Amygdala (tissue), 56 donors: Measurements from ENCODE around the gene ATP5F1B.
A peak's percentile ranks its signal among the peaks of the same experiment; 100 is the strongest.

Experiments used
- DNase-seq, 56 donors: peaks; one replicate each; lab custom pipeline; 2025; lab: John Stamatoyannopoulos, UW

ATP5F1B gene

GRCh38 chr12:56645717-56646446, at the start of gene ATP5F1B:
Gene ATP5F1B (minus strand): TSS chr12:56645984. CDS start chr12:56645963, 21 bp downstream.
- peak; percentile 41 to 99 (median 92) for DNase-seq

DNA sequence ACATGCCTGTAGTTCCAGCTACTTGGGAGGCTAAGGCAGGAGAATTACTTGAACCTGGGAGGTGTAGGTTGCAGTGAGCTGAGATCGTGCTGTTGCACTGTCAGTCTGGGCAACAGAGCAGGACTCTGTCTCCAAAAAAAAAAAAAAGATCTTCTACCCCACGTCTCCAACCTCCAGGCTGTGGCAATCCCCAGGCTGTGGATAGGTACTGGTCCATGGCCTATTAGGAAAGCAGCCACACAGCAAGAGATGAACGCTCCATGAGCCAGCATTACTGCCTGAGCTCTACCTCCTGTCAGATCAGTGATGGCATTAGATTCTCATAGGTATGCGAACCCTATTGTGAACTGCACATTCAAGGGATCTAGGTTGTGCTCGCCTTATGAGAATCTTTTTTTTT, 48.4 kb upstream of the ATP5F1B start:
- DNase-seq = no peak

DNA sequence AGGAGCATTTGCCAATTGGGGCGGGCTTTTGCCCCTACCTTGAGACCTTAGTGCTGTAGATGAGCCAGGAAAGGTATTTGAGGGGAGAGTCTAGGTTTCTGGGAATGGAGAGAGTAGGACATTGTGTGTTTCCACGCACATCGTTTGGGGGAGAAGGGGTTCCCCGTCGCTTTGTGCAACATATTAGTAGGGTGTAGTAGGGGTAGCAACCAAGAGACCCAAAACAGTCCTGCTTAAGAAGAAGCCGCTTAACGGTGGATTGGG, 43.0 kb upstream of the ATP5F1B start:
- DNase-seq = peak in 3 of 56 donors; percentile 35 to 72 (median 43)

GRCh38 chr12:56688129-56688845, 42.5 kb upstream of the ATP5F1B start, which contains the start of gene PTGES3:
Gene PTGES3 (minus strand): TSS chr12:56688284. CDS start chr12:56687999, 285 bp downstream.
- peak; percentile 75 to 100 (median 93) for DNase-seq

DNA sequence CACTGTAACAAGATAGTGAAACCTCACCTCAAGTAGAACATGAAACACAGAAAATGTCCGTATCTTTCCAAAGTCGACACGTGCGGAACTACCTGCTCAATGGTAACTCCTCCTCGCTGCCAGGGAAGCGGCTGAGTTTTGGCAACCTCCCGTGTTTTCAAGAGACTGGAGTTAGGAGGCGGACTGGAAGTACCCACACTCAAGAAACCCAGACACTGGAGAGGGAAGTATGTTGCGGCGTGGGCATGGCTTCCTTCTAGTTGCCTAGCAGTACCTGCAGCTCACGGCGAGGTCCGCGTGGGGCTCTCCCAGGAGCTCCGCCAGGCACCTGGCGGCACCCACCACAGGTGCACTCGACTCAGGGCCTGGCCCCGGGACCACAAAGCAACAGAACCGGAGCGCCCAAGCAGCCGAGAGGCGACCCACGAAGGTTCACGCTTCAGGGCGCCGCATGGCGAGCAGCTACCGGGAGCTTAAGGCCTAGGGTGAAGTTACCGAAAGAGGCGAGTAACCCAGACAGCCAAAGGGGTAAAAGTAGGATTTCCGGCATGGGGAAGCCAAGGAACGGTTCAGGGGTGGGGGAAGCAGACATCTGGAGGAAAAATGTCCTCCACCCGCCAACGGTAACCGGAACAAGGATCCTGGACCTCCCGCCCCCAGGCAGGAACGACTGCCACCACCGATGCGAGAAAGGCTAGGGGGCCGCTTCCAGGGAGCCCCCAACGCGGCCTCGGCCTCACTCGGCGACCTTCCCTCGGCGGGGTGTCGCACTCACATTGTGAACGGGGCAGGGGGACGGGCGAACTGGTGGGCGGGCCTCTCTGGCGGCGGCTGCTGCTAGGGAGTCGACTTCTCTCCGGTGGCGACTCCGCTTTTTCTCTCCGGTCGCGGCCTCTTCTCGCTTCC, 41.7 kb upstream of the ATP5F1B start:
- DNase-seq = peak in 44 of 56 donors; percentile 8 to 74 (median 38)

GRCh38 chr12:56684745-56685359, 39.1 kb upstream of the ATP5F1B start:
- peak in 1 of 56 donors; percentile 6 for DNase-seq

GRCh38 chr12:56682323-56682722, 36.5 kb upstream of the ATP5F1B start:
- no peak for DNase-seq

DNA sequence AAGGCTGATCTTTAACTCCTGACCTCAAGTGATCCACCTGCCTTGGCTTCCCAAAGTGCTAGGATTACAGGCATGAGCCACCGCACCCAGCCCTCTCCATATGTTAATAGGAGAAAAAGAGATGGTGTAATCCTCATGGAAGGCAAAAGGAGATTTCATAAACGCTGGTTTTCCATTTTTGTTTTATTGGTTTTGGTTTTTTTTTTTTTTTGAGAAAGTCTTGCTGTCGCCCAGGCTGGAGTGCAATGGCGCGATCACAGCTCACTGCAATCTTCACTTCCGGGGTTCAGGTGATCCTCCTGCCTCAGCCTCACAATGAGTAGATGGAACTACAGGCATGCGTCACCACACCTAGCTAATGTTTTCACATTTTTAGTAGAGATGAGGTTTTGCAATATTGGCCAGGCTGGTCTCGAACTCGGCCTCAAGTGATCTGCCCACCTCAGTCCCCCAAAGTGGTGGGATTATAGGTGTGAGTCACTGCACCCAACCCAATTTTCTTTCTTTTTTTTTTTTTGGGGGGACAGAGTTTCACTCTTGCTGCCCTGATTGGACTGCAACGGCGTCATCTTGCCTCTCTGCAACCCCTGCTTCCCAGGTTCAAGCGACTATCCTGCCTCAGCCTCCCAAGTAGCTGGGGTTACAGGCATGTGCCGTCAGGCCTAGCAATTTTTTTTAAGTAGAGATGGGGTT, 34.2 kb upstream of the ATP5F1B start:
- no peak for DNase-seq

- DNase-seq = no peak
These were observed 33.1 kb upstream of the ATP5F1B start for GRCh38 chr12:56678852-56679251.

DNA sequence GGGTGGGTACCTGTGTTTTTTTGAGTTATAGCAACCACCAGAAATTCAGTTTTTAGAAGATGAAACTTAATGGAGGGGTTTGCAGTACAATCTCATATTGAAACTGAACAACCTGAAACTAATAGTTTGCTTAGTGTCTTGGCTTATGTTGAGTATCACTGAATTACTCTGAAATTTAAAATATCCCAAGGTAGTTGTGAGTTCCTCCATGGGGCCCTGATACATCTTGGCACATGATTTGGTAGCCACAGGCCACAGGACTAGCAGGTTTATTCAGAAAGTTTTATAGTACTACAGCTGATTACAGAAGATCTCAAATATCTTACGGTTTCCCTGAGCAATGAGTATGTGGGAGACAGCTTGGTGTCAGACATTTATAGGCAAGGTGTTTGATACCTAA, 31.9 kb upstream of the ATP5F1B start:
- DNase-seq = no peak

DNA sequence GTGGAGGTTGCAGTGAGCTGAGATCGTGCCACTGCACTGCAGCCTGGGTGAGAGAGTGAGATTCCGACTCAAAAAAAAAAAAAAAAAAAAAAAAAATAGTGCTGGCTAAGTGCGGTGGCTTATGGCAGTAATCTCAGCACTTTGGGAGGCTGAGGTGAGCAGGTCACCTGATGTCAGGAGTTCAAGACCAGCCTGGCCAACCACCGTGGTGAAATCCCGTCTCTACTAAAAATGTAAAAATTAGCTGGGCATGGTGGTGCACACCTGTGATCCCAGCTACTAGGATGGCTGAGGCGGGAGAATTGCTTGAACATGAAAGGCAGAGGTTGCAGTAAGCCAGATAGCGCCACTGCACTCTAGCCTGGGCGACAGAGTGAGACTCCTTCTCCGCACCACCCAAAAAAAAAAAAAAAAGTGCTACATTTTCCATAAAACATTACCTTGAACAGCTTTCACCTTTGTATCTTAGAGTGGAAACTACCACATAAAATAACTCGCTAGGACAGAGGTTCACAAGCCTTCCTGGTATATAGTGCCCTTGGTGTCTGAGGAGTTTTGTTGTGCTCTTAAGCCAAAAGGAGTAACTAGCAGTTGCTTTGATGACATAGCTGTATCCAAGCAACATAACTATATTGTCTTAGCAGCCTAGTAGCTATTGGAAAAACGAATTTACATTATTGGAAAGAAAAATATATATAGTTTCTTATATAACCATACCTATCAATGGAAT, 31.2 kb upstream of the ATP5F1B start:
- no peak for DNase-seq

DNA sequence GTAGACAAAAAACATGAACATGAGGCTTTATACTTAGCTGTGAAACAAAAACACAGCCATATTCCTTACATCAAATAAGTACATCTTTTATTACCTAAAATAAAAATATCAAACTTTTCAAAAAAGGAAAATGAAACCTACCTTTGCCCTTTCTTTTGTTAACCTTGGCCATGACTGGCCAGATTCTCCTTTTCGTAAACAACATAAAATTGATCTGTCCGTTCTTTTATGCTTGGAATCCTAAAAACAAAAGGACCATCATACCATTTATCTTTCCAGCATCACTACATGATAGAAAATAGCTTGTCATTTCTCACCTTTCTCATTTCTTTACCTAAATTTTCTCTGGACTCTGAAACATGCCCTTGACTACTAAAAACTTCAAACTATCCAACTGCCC, 25.8 kb upstream of the ATP5F1B start:
- no peak for DNase-seq

DNA sequence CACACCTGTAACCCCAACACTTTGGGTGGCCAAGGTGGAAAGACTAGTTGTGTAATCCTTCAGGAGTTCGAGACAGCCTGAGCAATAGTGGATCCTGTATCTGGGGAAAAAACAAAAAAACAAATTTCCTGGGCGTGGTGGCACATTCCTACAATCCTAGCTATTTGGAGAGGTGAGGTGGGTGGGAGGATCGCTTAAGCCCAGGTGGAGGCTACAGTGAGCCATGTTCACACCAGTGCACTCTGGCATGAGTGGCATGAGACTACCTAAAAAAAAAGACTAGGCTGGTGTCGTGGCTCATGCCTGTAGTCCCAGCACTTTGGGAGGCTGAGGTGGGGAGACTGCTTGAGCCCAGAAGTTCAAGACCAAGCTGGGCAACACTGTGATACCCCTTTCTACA, 25.1 kb upstream of the ATP5F1B start:
- DNase-seq = no peak

DNA sequence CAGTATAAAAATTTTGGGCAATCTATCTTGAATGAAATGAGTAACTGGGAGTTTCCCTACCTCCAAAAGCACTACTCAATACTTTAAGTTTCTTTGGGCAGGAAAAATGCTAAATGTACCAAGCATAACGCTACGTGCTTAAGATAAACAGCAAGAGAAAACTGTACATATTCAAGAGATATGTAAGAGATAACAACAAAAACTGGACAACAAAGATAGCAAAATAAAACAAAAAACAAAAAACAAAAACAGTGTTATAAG, 22.3 kb upstream of the ATP5F1B start:
- no peak for DNase-seq

- DNase-seq = no peak
These were observed 16.3 kb upstream of the ATP5F1B start for GRCh38 chr12:56661979-56662638.

GRCh38 chr12:56661560-56661959, 15.8 kb upstream of the ATP5F1B start:
- DNase-seq = no peak

DNA sequence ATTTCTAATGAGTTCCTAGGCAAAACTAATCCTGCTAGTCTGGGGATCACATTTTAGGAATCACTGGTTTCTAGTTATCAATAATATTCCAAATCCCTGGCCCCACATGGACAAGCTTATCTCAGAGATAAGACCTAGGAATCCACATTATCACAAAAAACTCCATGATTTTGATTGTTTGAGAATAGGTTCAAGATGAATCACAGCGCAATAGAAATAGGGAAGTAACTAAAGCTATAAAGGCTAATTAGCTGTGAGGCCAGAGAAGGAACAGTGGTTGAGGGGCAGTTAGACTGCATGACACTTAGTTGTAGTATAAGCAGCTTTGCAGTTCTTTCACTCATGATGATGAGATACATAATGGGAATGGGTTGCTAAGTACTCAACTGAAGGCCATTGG, 13.1 kb upstream of the ATP5F1B start:
- DNase-seq = no peak

- DNase-seq = no peak
These were observed 11.9 kb upstream of the ATP5F1B start for GRCh38 chr12:56657416-56658379.
